ENCODE data around the gene TSC2.
"Not testable (repeated sequence)": the region's sequence is repeated elsewhere in the genome, so short reads cannot be mapped to it uniquely, and the experiment has no call there.

Gene TSC2

DNA sequence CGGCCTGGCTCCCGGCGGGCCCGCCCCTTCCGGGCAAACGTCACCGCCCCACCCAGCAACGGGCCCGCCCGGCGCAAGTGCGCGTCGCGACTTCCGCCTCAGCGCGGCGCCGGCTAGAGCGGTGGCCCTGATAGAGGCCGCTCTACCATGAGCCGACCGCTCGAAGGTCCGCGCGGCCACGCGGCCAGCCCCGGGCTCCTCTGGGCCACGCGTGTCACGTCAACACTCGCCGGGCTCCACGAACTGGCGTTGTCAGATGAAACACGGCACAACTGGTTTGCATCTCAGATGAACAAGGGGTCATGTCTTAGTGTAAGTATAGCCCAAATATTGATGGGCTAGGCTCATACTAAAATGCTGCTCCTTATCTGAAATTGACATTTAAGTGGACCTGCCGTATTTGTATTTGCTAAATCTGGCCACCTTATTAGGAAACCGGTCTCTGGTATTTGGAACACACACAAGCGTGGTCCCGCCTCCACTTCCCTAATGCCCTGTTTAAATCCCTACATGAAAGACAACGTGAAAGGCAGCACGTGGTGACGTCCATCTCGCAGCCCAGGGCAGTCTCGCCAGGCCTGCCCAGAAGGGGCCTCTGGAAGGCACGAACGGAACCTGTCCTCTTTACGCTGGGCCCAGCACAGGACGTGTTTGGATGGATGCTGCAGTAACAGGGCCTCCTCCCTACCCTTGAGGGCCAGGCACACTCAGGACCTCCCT lies 37.8 kb upstream of the TSC2 start, which contains the start of gene ZNF598:
Gene ZNF598, minus strand, starts transcription at position 31 of the 720 bp plus-strand sequence.
- DNase-seq (ENCODE audit: low read depth): peak; percentile 41
- TF ChIP-seq, protein P1, sequence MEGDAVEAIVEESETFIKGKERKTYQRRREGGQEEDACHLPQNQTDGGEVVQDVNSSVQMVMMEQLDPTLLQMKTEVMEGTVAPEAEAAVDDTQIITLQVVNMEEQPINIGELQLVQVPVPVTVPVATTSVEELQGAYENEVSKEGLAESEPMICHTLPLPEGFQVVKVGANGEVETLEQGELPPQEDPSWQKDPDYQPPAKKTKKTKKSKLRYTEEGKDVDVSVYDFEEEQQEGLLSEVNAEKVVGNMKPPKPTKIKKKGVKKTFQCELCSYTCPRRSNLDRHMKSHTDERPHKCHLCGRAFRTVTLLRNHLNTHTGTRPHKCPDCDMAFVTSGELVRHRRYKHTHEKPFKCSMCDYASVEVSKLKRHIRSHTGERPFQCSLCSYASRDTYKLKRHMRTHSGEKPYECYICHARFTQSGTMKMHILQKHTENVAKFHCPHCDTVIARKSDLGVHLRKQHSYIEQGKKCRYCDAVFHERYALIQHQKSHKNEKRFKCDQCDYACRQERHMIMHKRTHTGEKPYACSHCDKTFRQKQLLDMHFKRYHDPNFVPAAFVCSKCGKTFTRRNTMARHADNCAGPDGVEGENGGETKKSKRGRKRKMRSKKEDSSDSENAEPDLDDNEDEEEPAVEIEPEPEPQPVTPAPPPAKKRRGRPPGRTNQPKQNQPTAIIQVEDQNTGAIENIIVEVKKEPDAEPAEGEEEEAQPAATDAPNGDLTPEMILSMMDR (IDR thresholded peaks at IDR 0.05; ENCODE audit: control insufficient read depth, insufficient read depth, low read depth, low read length, missing control alignments): no peak
- H3K4me3 ChIP-seq (ENCODE audit: control insufficient read depth, low read depth, low read length): peak within 1 kb of the TSS; percentile 66

DNA sequence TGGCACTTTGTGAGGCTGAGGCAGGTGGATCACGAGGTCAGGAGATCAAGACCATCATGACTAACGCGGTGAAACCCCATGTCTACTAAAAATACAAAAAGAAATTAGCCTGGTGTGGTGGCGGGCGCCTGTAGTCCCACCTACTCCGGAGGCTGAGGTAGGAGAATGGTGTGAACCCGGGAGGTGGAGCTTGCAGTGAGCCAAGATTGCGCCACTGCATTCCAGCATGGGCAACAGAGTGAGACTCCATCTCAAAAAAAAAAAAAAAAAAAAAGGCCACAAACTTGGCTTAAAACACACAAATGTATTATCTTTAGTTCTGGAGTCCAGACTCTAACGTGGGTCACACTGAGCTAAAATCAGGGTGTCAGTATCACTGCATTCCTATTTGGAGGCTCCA lies 36.1 kb upstream of the TSC2 start:
- not testable (repeated sequence) for H3K4me3 ChIP-seq (ENCODE audit: control insufficient read depth, low read depth, low read length); DNase-seq (ENCODE audit: low read depth)

DNA sequence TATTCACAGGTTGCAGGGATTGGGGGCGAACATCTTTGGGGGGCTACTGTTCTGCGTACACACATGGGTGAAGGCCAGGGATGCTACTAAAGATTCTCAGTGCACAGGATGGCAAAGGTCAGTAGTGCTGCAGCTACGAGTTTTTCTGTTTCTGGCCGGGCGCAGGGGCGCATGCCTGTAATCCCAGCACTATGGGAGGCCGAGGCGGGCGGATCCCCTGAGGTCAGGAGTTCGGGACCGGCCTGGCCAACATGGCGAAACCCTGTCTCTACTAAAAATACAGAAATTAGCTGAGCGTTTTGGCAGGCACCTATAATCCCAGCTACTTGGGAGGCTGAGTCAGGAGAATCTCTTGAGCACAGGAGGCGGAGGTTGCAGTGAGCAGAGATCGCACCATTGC lies 34.3 kb upstream of the TSC2 start:
- TF ChIP-seq, protein P1 (IDR thresholded peaks at IDR 0.05; ENCODE audit: control insufficient read depth, insufficient read depth, low read depth, low read length, missing control alignments): no peak
- DNase-seq (ENCODE audit: low read depth): no peak
- no peak overlapping the region for H3K4me3 ChIP-seq (ENCODE audit: control insufficient read depth, low read depth, low read length)

- TF ChIP-seq, protein P1 (IDR thresholded peaks at IDR 0.05; ENCODE audit: control insufficient read depth, insufficient read depth, low read depth, low read length, missing control alignments): no peak
- no peak overlapping the region for H3K4me3 ChIP-seq (ENCODE audit: control insufficient read depth, low read depth, low read length)
- no peak for DNase-seq (ENCODE audit: low read depth)
Observed at GRCh38 chr16:2015117-2015946, 32.5 kb upstream of the TSC2 start.

GRCh38 chr16:2015947-2016208 lies 31.9 kb upstream of the TSC2 start:
- DNase-seq (ENCODE audit: low read depth): no peak
- TF ChIP-seq, protein P1 (IDR thresholded peaks at IDR 0.05; ENCODE audit: control insufficient read depth, insufficient read depth, low read depth, low read length, missing control alignments): no peak
- H3K4me3 ChIP-seq (ENCODE audit: control insufficient read depth, low read depth, low read length): no peak overlapping the region

- TF ChIP-seq, protein P1 (IDR thresholded peaks at IDR 0.05; ENCODE audit: control insufficient read depth, insufficient read depth, low read depth, low read length, missing control alignments): peak; percentile 36
Observed at GRCh38 chr16:2016407-2016922, 31.3 kb upstream of the TSC2 start.

DNA sequence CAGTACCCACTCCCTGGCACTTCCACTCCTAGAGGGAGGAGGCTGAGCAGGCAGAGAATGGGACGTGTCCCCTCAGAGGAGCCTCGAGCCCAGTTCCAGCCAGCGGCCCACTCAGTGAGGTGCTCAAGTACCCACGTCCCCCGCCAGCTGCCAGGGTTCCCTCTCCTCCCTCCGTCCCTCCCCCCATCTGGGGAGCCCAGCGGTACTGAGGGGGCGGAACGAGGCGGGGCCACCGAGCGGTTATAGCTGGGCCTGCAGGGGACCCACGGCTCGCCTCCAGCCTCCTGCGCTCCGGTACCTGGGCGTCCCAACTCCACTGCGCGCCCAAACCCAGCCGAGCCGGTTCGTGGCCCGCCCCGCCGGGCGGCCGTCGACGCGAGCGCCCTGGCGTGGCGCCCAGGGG lies 28.3 kb upstream of the TSC2 start, which contains the start of gene NPW:
Gene NPW, plus strand, starts transcription at position 268 of the 403 bp plus-strand sequence.
- H3K4me3 ChIP-seq (ENCODE audit: control insufficient read depth, low read depth, low read length): no peak within 1 kb of the TSS
- no peak for DNase-seq (ENCODE audit: low read depth)
- TF ChIP-seq, protein P1 (IDR thresholded peaks at IDR 0.05; ENCODE audit: control insufficient read depth, insufficient read depth, low read depth, low read length, missing control alignments): no peak

More at GRCh38 chr16:2016407-2016922, 31.3 kb upstream of the TSC2 start:
- H3K4me3 ChIP-seq (ENCODE audit: control insufficient read depth, low read depth, low read length): no peak overlapping the region
- no peak for DNase-seq (ENCODE audit: low read depth)

Measured in AG09309 (cell line).